Liver (tissue), 3 donors: ENCODE data around the gene DEFB124.

Experiments used
- CTCF ChIP-seq: fragments of 150-350 bp; IDR thresholded peaks from 2 replicates; pipeline ENCODE4 v1.5.1; 2017; ENCODE audit warnings: improper control_type of control experiment, low read depth, low read length; ENCODE audit not compliant: missing input control
- EGR1 ChIP-seq, 2 donors: IDR thresholded peaks; 2 replicates each; pipeline ENCODE4 v1.6.1; 2016 to 2018; ENCODE audit warnings: antibody characterized with exemption in 2 of 2, low read depth in 2 of 2
- JUND ChIP-seq, 2 donors: IDR thresholded peaks; 2 replicates each; pipeline ENCODE4 v1.6.1; 2016; ENCODE audit warnings: antibody characterized with exemption in 2 of 2
- REST ChIP-seq: IDR thresholded peaks from 2 replicates; pipeline ENCODE4 v1.6.1; 2016; ENCODE audit warnings: antibody characterized with exemption, mild to moderate bottlenecking
- SP1 ChIP-seq: IDR thresholded peaks from 2 replicates; pipeline ENCODE4 v1.6.1; 2018; ENCODE audit warnings: antibody characterized with exemption, mild to moderate bottlenecking
- TAF1 ChIP-seq: conservative IDR thresholded peaks from 2 replicates; pipeline ENCODE4 v1.6.1; 2016; ENCODE audit warnings: antibody characterized with exemption, mild to moderate bottlenecking
- donor health status: healthy.
- donor health status: healthy.

GRCh38 chr20:31476643-31477215 lies 1.8 kb upstream of the DEFB124 start:
- TF ChIP-seq CTCF (no peak), EGR1 (IDR thresholded peaks at IDR 0.05; ENCODE audit: low read depth in 2 of 2) (no peak), TAF1 (no peak), REST (no peak), JUND (IDR thresholded peaks at IDR 0.05) (no peak), SP1 (no peak)
